HG02588 (cell line): ENCODE results near the gene NFKBIL1.
"Not testable (repeated sequence)": the region's sequence is repeated elsewhere in the genome, so short reads cannot be mapped to it uniquely, and the experiment has no call there.

Source experiments
- ATAC-seq: cut with Tn5 transposase; IDR thresholded peaks from one replicate; pipeline ENCODE4 v1.9.1; 2021; ENCODE audit warnings: mild to moderate bottlenecking, moderate library complexity; ENCODE audit not compliant: unreplicated experiment

NFKBIL1 gene

GRCh38 chr6:31546958-31547726 is at the start of gene NFKBIL1:
Gene NFKBIL1 (plus strand): TSS chr6:31547608. CDS start chr6:31547695, 87 bp downstream.
- ATAC-seq = peak; percentile 66

GRCh38 chr6:31498748-31499147 is 48.7 kb upstream of the NFKBIL1 start:
- ATAC-seq = no peak

GRCh38 chr6:31499648-31500047 is 47.8 kb upstream of the NFKBIL1 start:
- not testable (repeated sequence) for ATAC-seq

GRCh38 chr6:31502586-31502985 is 44.8 kb upstream of the NFKBIL1 start:
- ATAC-seq = no peak

GRCh38 chr6:31509036-31509435 is 38.4 kb upstream of the NFKBIL1 start:
- not testable (repeated sequence) for ATAC-seq

- no peak for ATAC-seq
Observed at GRCh38 chr6:31510007-31510406, 37.4 kb upstream of the NFKBIL1 start.

GRCh38 chr6:31513456-31514165 is 33.8 kb upstream of the NFKBIL1 start:
- ATAC-seq = no peak

GRCh38 chr6:31521835-31522234 is 25.6 kb upstream of the NFKBIL1 start:
- ATAC-seq = no peak

- ATAC-seq = no peak
Observed at GRCh38 chr6:31525553-31525931, 21.9 kb upstream of the NFKBIL1 start.

- ATAC-seq = no peak
Observed at GRCh38 chr6:31525932-31526591, 21.3 kb upstream of the NFKBIL1 start.

- ATAC-seq = no peak
Observed at GRCh38 chr6:31528307-31528777, 19.1 kb upstream of the NFKBIL1 start.

GRCh38 chr6:31528821-31529328 is 18.5 kb upstream of the NFKBIL1 start, which contains the start of gene MCCD1:
Gene MCCD1 (plus strand): TSS chr6:31528962. CDS start chr6:31529015, 53 bp downstream.
- no peak for ATAC-seq

- no peak for ATAC-seq
Observed at GRCh38 chr6:31529329-31530150, 17.9 kb upstream of the NFKBIL1 start.

- ATAC-seq = no peak
Observed at GRCh38 chr6:31530659-31531058, 16.7 kb upstream of the NFKBIL1 start.

- no peak for ATAC-seq
Observed at GRCh38 chr6:31531162-31531561, 16.2 kb upstream of the NFKBIL1 start.

GRCh38 chr6:31531771-31532643 is 15.4 kb upstream of the NFKBIL1 start:
- no peak for ATAC-seq

GRCh38 chr6:31532644-31533454 is 14.6 kb upstream of the NFKBIL1 start:
- ATAC-seq = no peak

GRCh38 chr6:31533455-31533841 is 14.0 kb upstream of the NFKBIL1 start:
- ATAC-seq = no peak

GRCh38 chr6:31534011-31534410 is 13.4 kb upstream of the NFKBIL1 start:
- ATAC-seq = no peak
